Measurements from ENCODE around the gene LRRK1.

LRRK1 gene

DNA sequence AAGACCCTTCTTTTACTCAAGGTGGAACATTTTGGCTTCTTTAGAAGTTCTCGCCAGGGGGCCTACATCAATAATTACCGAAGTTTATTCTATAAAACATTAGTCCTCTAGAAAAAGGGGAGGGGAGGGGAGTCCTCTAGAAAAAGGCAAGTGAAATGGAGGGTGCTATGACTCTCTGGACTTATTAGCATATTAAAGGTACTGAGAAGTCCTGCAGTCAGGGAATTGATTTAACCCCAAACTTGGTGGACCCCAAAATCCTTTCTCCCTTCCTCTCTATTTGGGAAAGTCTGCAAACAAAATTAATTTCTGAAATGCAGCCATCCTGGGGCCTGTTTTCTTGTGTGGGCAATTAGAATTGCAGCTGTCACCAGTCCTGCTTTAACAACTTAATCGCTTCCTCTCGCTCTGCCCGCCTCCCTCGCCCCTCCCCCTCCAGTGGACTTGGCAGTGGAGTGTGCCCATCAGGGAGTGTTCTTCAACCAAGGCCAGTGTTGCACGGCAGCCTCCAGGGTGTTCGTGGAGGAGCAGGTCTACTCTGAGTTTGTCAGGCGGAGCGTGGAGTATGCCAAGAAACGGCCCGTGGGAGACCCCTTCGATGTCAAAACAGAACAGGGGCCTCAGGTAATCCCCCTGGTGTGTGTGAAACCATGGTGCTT is 18.9 kb upstream of the LRRK1 start:
- TF ChIP-seq, protein P1, sequence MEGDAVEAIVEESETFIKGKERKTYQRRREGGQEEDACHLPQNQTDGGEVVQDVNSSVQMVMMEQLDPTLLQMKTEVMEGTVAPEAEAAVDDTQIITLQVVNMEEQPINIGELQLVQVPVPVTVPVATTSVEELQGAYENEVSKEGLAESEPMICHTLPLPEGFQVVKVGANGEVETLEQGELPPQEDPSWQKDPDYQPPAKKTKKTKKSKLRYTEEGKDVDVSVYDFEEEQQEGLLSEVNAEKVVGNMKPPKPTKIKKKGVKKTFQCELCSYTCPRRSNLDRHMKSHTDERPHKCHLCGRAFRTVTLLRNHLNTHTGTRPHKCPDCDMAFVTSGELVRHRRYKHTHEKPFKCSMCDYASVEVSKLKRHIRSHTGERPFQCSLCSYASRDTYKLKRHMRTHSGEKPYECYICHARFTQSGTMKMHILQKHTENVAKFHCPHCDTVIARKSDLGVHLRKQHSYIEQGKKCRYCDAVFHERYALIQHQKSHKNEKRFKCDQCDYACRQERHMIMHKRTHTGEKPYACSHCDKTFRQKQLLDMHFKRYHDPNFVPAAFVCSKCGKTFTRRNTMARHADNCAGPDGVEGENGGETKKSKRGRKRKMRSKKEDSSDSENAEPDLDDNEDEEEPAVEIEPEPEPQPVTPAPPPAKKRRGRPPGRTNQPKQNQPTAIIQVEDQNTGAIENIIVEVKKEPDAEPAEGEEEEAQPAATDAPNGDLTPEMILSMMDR (IDR thresholded peaks at IDR 0.05), result no peak

DNA sequence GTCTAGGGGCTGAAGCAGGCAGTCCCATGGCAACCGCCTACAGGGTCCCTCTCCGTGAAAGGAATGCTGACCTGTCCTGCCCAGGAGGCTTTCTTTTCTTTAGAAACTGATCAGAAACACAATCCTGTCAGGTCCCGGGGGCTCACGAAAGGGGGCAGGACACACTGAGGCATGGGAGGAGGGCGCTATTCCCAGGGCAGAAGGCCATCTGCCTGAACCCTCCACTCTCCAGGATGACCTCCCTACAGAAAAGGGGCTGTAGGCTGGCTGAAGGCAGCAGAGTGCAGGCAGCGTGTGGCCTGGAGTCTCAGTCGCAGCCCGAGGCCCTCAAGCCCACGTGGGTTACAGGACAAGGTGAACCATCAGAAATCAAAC is 18.4 kb upstream of the LRRK1 start:
- TF ChIP-seq, protein P1 (IDR thresholded peaks at IDR 0.05), result no peak

DNA sequence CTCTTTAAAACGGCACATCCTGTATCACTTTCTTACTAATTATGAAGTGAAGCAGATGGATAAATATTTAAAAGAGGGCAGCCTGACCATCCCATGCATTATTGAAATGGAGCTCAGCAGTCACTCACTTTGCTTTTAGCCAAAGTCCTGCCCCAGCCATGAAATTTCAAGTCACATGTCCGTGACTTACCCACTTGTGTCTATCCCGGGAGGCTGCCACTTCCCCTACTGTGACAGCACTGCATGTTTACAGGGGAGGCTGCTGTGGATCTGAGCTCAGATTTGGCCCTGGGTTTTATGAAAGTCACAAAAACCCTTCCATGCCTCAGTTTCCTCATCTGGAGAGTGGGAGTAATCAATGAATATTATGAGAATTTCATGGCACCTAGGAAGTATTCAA is 17.9 kb upstream of the LRRK1 start:
- TF ChIP-seq, protein P1 (IDR thresholded peaks at IDR 0.05), result no peak

DNA sequence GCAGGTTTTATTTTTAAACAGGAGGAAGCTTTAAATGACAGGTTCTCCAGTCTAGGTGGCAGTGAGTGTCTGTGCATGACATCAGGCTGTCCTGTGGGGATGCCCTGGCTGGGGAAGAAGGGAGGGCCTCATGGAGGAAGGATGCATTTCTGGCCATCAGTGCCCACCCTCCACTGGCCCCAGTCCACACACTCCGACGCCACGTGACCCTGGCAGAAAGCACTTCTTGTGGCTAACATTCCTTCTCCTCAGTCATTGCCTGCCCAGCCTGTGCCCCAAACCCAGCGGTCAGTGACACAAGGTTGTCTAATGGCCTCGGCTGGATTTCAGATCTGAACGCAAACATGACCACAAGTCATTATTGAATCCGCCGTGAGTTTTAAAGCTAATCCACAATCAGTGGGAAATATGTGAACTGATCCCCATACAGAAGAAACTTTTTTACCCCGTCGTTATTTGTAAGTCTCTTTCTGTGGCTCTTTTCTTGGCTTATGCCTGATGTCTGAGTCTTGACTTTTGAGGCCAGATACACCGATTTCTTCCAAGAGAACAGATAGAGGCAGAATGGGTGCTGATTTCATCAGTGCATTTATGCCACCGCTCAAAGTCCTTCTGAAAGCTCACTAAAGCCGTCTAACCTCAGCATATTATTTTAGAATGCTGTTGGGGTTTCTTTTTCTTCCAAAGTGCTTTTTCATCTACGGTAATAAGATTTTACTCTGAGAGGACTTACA is 17.3 kb upstream of the LRRK1 start:
- TF ChIP-seq, protein P1 (IDR thresholded peaks at IDR 0.05), result no peak

DNA sequence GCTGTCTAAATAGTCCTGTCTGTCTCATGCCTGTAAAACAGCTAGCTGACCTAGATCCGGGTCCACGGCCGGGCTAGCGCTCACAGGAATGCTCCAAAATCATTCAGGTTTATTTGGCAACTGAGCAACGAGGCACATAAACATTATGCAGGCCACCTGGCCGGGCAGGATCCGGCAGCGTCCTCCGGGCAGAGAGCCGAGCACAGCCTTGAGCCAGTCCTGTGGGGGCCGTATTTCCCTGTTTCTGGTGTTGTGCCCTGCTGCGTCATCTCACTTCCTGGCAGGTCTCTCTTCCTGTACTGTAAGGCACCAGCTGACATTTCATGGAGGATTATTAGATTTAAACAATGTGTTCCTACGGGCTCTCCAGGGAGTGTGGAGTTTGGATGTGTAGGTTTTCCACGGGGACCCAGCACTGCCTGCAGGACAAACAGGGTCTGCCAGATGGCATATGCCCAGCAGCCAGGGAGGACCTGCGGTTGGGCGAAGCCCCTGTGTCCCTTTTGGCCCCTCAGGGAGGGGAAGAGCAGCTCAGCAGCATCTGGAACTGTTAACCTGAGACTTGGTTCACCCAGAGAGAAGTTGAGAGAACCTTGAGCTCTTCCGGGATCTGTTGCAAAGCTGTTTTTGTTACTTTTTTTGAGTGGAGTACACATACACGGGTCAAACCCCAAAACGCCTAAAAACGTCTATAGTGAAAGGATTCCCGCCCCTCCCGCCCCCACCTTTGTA is 16.6 kb upstream of the LRRK1 start:
- TF ChIP-seq, protein P1 (IDR thresholded peaks at IDR 0.05), result no peak

DNA sequence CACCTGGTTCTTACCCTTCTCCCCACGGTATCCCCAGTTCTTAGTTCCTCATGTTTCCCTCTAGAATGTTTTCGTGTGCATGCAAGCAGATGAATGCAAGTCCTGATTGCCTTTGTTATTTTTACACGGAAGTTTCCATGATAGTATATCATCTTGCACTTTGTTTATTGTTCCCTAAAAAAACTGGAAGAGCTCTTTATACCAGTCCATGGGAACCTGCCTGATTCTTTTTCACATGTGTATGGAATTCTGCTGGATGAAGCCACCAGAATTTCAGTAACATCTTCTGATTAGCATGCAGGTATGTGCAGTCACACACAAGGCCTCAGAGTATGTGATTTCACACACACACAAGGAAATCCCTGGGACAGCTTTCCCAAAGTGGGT is 16.0 kb upstream of the LRRK1 start:
- TF ChIP-seq, protein P1 (IDR thresholded peaks at IDR 0.05), result no peak

DNA sequence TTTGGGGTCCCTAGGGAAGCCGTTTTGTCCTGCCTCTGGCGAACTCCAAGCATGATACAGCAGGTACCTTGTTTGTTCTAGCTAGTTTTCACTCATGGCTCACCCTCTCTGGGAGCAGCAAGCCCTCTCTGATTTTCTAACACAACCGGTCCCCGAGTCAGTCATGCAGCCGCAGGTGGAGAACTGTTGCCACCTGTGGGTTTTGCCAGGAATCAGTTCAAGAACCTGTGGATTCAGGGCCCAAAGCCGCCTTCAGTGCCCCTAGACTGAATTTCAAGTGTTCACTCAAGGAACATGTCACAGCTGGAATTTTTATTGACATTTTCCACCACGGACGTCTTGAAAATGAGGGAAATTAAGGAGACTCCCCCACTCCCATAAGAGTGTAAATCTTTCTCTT is 13.3 kb upstream of the LRRK1 start:
- TF ChIP-seq, protein P1 (IDR thresholded peaks at IDR 0.05), result no peak
